Activated CD8-positive, alpha-beta T cell treated with anti-CD3 and anti-CD28 coated beads, Interleukin-2, amount 10 ng/mL, durations not matched to agents 7 days and 5 days (primary cell): Measurements from ENCODE around the gene FBXW4. TPM values are rescaled to one million over a fixed set of nuclear protein-coding genes. Genes with fewer than 3 reads are reported as not detected.

Source experiments
- ATAC-seq: fragments of 150-1000 bp; cut with Tn5 transposase; one replicate; pipeline ENCODE4 v1.10.0; 2021; ENCODE audit warnings: moderate library complexity
- CTCF ChIA-PET: fragments of 350-600 bp; sonication (Branson Sonifier 250); formaldehyde crosslinking; loops from one replicate; lab custom pipeline; 2021; ENCODE audit warnings: antibody characterized with exemption; lab: Charles Lee
- POLR2A ChIA-PET: fragments of 350-600 bp; sonication (Branson Sonifier 250); formaldehyde crosslinking; loops from one replicate; lab custom pipeline; 2021; ENCODE audit warnings: antibody characterized with exemption; lab: Charles Lee
- DNase-seq: peaks from one replicate; pipeline ENCODE4 v3.0.0-alpha.2; 2020
- H3K27ac Mint-ChIP-seq: one replicate; pipeline ENCODE4 v1.8.0; 2021; ENCODE audit warnings: mild to moderate bottlenecking, mixed read lengths
- H3K27me3 Mint-ChIP-seq: one replicate; pipeline ENCODE4 v1.8.0; 2021; ENCODE audit warnings: low read depth, mixed read lengths
- H3K36me3 Mint-ChIP-seq: one replicate; pipeline ENCODE4 v1.8.0; 2021; ENCODE audit warnings: low read depth, mixed read lengths
- H3K4me1 Mint-ChIP-seq: one replicate; pipeline ENCODE4 v1.8.0; 2021; ENCODE audit warnings: low read depth, mixed read lengths
- H3K4me3 Mint-ChIP-seq: one replicate; pipeline ENCODE4 v1.8.0; 2021; ENCODE audit warnings: mild to moderate bottlenecking, mixed read lengths
- H3K9me3 Mint-ChIP-seq: one replicate; pipeline ENCODE4 v1.8.0; 2022; ENCODE audit warnings: mixed read lengths; ENCODE audit not compliant: insufficient read depth
- total RNA-seq, 2 experiments: library from RNA; stranded (reverse); gene quantifications; one replicate each; pipeline ENCODE4 v1.2.3, GENCODE V29; 2021

The FBXW4 gene
- total RNA-seq, 2 experiments from 2014 or later = 36.7 to 39.3 TPM

DNA sequence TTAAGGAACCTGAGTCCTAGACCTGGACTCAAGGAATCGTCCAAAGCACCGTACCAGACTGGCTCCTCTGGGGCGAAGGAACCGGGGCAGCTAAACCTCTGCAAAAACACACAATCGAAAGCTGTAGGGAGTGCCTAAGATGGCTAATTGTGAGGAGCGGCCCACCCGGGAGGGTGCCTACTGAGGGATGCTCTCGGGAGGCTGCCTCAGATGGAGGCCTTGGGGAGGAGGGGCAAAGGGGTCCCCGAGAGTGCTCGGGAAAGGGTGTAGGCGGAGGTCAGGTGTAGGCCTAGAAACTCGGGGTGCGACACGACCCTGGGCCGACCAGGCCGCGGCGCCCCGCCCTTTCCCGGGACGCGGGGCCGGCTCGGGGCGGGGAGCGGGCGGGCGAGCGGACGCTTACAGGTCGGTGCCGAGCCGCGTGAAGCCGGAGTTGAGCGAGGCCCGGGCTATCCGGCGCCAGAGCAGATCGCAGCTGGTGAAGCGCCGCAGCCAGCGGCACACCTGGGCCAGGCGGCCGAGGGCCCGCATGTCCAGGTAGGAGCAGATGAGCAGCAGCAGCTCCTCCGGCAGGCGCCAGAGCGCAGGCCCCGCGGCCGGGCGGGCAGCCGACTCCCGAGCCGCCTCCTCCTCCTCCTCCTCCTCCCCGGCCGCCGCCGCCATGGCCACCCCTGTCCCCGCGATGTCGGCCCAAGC is 844 bp downstream of the FBXW4 start:
- H3K4me3 Mint-ChIP-seq = peak overlapping the region; percentile 97
- peak; percentile 83 for ATAC-seq
- DNase-seq = peak; percentile 73
- no peaks in the 10 kb centered on the region for H3K9me3 Mint-ChIP-seq
- peaks cover 10% of the 10 kb centered on the region for H3K36me3 Mint-ChIP-seq
- ChIA-PET POLR2A (interaction anchor here (0.5 to 1.7 kb wide), 12 partner anchors 10 to 1160 kb away, joined by 3 to 10 read pairs (median 3); partner anchors contain the start of genes DPCD, OGA and POLL), CTCF (interaction anchor here (1.0 to 1.8 kb wide), 6 partner anchors 10 to 92 kb away, joined by 3 to 7 read pairs (median 4); partner anchors contain the start of gene NPM3)
- H3K27me3 Mint-ChIP-seq = no peaks in the 10 kb centered on the region
- peak overlapping the region; percentile 98 for H3K27ac Mint-ChIP-seq
- peaks cover 35% of the 10 kb centered on the region for H3K4me1 Mint-ChIP-seq

DNA sequence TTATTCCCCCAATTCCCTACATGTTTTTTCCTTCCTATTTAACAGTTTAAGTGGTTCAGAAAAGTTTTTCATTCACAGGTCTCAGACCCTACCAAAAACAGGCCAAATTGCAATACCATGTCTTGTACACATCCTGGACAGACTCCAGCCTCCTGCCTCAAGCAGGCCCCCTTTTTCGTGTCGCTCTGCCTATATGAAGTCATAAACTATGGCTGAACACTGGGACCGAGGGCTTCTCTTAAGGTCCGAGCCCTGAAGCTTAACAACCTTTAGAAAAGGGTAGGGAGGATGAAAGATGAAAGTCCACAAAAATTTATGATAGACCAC is 1.4 kb downstream of the FBXW4 start:
- CTCF ChIA-PET = interaction anchor here (1.0 to 1.8 kb wide), 7 partner anchors 9 to 91 kb away, joined by 3 to 7 read pairs (median 3); partner anchors contain the start of gene NPM3
- Mint-ChIP-seq H3K9me3 (no peaks in the 10 kb centered on the region), H3K4me1 (peaks cover 35% of the 10 kb centered on the region), H3K36me3 (peaks cover 12% of the 10 kb centered on the region), H3K4me3 (peak overlapping the region; percentile 97), H3K27ac (peak overlapping the region; percentile 98), H3K27me3 (no peaks in the 10 kb centered on the region)
- ATAC-seq = peak; percentile 28
- peak; percentile 49 for DNase-seq
- POLR2A ChIA-PET = interaction anchor here (0.6 to 1.7 kb wide), 8 partner anchors 9 to 125 kb away, joined by 3 to 10 read pairs (median 3); partner anchors contain the start of genes DPCD, OGA and POLL

DNA sequence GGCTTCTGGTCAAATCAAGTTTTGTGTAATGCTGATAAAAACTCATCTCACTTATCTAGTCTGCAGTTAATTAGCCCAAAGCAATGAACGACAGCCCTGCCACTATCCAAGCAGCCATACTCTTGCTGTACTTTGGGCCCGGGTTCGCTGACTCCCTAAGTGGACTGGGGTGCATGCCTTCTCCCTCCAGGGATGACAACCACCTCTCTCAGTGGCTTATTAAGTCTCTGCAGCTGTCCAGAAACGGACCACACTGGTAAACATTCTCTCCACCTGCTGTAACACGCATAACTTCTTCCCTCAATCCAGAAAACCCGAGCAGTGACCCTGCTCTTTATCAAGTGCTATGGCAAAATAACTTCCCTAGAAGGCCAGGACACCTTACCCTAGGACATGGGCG is 3.9 kb downstream of the FBXW4 start:
- ATAC-seq (no peak), DNase-seq (no peak)
- H3K9me3 Mint-ChIP-seq = no peaks in the 10 kb centered on the region
- no peak overlapping the region for H3K4me3 Mint-ChIP-seq
- no peak overlapping the region for H3K27ac Mint-ChIP-seq
- peaks cover 39% of the 10 kb centered on the region for H3K4me1 Mint-ChIP-seq
- peaks cover 32% of the 10 kb centered on the region for H3K36me3 Mint-ChIP-seq
- ChIA-PET POLR2A (no interaction called here), CTCF (no interaction called here)
- H3K27me3 Mint-ChIP-seq = no peaks in the 10 kb centered on the region

DNA sequence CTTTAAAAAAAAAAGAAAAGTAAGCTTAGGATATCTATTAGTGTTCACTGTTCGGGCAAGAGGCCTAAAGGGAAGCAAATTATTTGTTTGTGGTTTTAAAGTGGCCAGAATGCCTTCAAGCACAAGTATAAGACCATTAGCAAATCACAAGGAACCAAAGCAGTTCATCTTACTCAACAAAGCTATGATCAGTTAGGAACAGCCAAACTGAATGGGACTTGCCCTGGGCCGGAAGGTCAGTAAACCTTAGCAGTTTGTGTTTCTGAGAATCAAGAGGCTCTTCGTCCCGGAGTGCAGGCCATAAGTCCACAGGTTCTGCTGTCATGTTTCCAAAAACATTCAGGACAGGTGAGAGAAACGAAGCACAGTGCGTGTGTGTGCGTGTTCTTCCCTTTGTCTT is 4.5 kb downstream of the FBXW4 start:
- POLR2A ChIA-PET = no interaction called here
- H3K4me3 Mint-ChIP-seq = no peak overlapping the region
- DNase-seq (no peak), ATAC-seq (no peak)
- H3K9me3 Mint-ChIP-seq = no peaks in the 10 kb centered on the region
- H3K27ac Mint-ChIP-seq = no peak overlapping the region
- no peaks in the 10 kb centered on the region for H3K27me3 Mint-ChIP-seq
- CTCF ChIA-PET = interaction anchor here (1.3 to 1.6 kb wide), 2 partner anchors 10 to 88 kb away, joined by 3 to 4 read pairs; no protein-coding TSS in a partner anchor
- H3K4me1 Mint-ChIP-seq = peaks cover 35% of the 10 kb centered on the region
- H3K36me3 Mint-ChIP-seq = peaks cover 33% of the 10 kb centered on the region

DNA sequence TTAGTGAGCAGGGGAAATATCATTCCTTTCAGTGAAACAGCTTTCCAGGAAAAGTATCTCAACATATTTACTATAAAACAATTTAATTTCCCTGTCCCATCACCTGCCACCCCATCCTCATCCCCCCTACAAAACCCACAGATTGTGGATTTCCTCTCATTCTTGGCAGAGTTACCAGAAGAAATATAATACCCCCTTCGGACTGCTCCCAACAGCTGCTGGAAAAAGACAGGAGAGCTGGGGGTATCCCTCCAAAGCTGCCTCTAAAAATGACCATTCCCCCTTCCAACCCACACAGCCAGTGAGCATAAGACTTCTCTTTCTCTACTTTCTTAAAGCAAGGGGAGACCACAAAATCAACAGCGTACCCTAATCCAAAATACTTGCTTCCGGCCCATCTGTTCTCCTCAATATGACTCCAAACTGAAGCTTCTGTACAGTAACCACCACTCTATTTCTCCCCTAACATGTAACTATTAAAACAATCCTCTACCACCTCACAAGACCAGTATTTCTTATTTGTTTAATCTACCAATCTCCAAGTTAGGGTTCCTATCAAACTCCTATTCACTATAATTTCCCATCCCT is 7.8 kb downstream of the FBXW4 start:
- H3K27ac Mint-ChIP-seq = no peak overlapping the region
- H3K4me1 Mint-ChIP-seq = peaks cover 34% of the 10 kb centered on the region
- CTCF ChIA-PET = interaction anchor here (1.5 kb wide), 1 partner anchor 84 kb away, joined by 4 read pairs; no protein-coding TSS in a partner anchor

DNA sequence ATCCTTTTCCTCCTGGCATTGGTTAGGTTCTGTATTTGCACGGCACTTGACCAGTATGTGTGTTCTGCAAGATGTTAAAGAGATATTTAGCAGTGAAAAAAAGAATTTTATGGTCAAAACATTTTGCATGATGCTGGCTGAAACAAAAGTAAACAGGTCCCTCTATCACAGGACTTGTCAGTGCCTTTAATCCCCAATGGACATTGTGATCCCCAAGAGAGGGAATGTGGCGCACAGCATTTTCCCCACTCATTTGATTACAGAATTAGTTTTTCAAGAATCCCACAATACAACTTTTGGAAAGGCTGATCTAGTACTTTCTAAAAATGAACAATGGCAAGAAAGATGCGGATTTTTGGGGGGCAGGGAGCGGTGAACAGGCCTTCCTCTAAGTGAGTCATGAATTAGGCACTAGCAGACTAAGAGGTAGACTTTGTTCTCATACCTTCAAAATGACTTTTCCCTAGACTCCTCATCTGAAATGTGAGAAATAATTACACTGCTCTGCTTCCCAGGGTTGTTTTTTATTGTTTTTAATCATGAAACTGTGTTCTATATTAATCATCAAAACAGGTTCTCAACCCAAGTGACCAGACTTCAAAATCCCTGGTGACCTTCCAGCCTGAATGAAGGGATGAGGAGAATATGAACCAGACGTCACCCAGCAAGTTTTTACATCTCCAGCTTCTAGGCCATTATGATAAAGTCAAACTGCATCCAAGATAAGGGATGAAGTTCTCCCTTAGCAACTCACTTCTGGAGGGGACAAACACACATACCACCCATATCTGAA is 8.6 kb downstream of the FBXW4 start:
- DNase-seq (no peak), ATAC-seq (no peak)
- Mint-ChIP-seq H3K27ac (no peak overlapping the region), H3K27me3 (no peaks in the 10 kb centered on the region), H3K4me3 (no peak overlapping the region), H3K36me3 (peaks cover 39% of the 10 kb centered on the region), H3K4me1 (peaks cover 29% of the 10 kb centered on the region), H3K9me3 (no peaks in the 10 kb centered on the region)
- CTCF ChIA-PET = no interaction called here
- POLR2A ChIA-PET = interaction anchor here (1.5 to 3.2 kb wide), 2 partner anchors 8 to 16 kb away, joined by 4 to 9 read pairs; no protein-coding TSS in a partner anchor

More for the DNA sequence above, 7.8 kb downstream of the FBXW4 start:
- POLR2A ChIA-PET = no interaction called here
- ATAC-seq (no peak), DNase-seq (no peak)
- Mint-ChIP-seq H3K27me3 (no peaks in the 10 kb centered on the region), H3K9me3 (no peaks in the 10 kb centered on the region), H3K36me3 (peaks cover 39% of the 10 kb centered on the region), H3K4me3 (no peak overlapping the region)

DNA sequence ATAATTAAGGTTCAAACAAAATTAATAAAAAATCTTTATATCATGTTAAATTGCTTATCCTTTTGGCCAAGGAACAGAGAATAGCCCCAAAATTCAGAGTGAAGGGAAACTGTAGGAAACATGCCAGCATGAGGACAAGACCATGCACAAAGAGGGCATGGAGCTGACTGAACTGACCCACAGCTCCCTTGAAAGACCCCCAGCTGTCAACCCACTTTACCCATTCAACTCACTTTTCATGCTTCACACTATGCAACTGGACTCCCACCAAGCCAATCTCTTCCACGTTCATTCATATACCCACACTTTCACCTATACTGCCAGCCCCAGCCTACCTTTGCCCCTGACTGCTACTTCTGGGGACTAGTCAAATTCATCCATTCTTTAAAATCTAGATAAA is 10.2 kb downstream of the FBXW4 start:
- Mint-ChIP-seq H3K36me3 (peaks cover 32% of the 10 kb centered on the region), H3K4me3 (no peak overlapping the region), H3K27me3 (no peaks in the 10 kb centered on the region), H3K27ac (no peak overlapping the region), H3K4me1 (peaks cover 22% of the 10 kb centered on the region), H3K9me3 (no peaks in the 10 kb centered on the region)
- DNase-seq = no peak
- POLR2A ChIA-PET = interaction anchor here (1.5 to 3.2 kb wide), 2 partner anchors 9 to 14 kb away, joined by 4 to 9 read pairs; no protein-coding TSS in a partner anchor
- no peak for ATAC-seq
- CTCF ChIA-PET = interaction anchor here (1.3 kb wide), 1 partner anchor 9 kb away, joined by 3 read pairs; no protein-coding TSS in a partner anchor

DNA sequence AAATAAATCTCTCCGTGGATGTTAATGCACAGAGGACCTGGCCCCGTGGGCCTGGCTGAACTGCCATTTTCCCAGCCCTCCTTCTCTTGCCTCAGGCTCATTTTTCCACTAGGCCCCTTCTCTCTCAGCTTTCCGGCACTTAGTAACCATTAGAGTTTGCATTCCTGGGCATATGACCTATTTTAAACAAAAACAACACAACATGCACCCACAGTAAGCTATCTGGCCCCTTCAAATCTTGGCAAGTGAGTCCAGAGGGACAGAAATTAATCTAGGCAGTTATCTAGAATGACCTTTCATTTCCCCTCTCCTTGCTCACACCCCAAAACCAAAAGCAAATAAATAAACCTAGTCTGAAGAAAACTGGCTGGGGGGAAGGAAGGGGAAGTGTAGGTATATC is 11.7 kb downstream of the FBXW4 start:
- CTCF ChIA-PET = interaction anchor here (0.6 kb wide), 1 partner anchor 153 kb away, joined by 6 read pairs; no protein-coding TSS in a partner anchor

DNA sequence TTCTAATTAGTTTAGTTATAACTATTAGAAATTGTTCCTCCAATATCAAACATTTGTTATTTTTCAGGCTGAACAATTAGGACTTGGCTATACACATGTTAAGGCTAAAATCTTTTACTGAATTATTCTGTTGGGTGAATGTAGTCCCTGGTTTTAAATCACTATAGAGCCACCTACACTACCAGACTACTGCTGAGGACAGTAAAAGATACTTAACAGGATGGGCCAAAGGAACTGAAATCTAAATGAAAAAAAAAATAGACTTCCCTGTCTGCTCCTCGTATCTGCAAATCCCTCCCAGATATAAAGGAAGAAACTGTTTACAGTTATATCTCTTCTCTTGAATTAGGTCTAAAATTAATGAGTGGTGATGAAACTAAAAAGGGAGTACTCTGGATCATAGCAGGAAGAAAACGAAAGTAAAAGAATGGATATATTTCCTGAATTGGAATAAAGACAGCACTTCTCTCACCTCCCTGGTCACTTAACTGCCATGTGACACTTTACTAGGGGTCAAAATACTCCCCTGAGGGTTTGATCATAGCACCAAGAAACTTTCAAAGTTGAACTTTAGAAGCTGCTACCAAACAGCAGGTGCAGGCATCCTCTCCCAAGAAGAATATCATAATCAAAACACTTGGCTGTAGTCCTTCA is 12.7 kb downstream of the FBXW4 start:
- Mint-ChIP-seq H3K4me3 (no peak overlapping the region), H3K27ac (no peak overlapping the region), H3K9me3 (peaks cover under 1% of the 10 kb centered on the region), H3K36me3 (peaks cover 18% of the 10 kb centered on the region), H3K4me1 (peaks cover 17% of the 10 kb centered on the region), H3K27me3 (no peaks in the 10 kb centered on the region)
- ATAC-seq = no peak
- ChIA-PET POLR2A (no interaction called here), CTCF (interaction anchor here (0.6 kb wide), 1 partner anchor 154 kb away, joined by 6 read pairs; no protein-coding TSS in a partner anchor)
- no peak for DNase-seq

More for the DNA sequence above, 11.7 kb downstream of the FBXW4 start:
- H3K9me3 Mint-ChIP-seq = no peaks in the 10 kb centered on the region
- peaks cover 23% of the 10 kb centered on the region for H3K36me3 Mint-ChIP-seq
- no peak overlapping the region for H3K27ac Mint-ChIP-seq
- POLR2A ChIA-PET = interaction anchor here (0.5 to 3.2 kb wide), 2 partner anchors 11 to 98 kb away, joined by 3 to 9 read pairs; no protein-coding TSS in a partner anchor
- ATAC-seq (no peak), DNase-seq (no peak)
- H3K4me1 Mint-ChIP-seq = peaks cover 22% of the 10 kb centered on the region
- H3K4me3 Mint-ChIP-seq = no peak overlapping the region
- no peaks in the 10 kb centered on the region for H3K27me3 Mint-ChIP-seq

DNA sequence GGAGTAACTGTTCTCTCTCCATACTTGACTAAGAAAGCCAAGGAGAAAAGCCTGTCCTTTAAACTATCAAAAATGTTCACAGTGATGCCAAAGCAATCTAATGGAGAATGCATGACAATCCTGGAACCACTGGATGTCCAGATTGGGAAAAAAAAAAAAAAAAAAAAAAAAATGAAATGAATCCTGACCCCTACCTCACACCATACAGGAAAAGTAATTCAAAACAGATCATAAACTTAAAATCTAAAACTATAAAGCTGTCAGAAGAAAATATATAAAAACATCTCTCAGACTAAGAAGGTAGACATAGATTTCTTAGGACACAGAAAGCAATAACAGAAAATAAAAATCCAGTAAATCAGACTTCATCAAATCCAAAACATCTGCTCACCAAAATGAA is 18.4 kb downstream of the FBXW4 start:
- ATAC-seq (no peak), DNase-seq (no peak)
- CTCF ChIA-PET = no interaction called here
- H3K27me3 Mint-ChIP-seq = no peaks in the 10 kb centered on the region
- peaks cover 3% of the 10 kb centered on the region for H3K4me1 Mint-ChIP-seq
- H3K9me3 Mint-ChIP-seq = peaks cover 9% of the 10 kb centered on the region
- H3K27ac Mint-ChIP-seq = no peak overlapping the region
- no peak overlapping the region for H3K4me3 Mint-ChIP-seq
- POLR2A ChIA-PET = no interaction called here
- H3K36me3 Mint-ChIP-seq = peaks cover 50% of the 10 kb centered on the region

DNA sequence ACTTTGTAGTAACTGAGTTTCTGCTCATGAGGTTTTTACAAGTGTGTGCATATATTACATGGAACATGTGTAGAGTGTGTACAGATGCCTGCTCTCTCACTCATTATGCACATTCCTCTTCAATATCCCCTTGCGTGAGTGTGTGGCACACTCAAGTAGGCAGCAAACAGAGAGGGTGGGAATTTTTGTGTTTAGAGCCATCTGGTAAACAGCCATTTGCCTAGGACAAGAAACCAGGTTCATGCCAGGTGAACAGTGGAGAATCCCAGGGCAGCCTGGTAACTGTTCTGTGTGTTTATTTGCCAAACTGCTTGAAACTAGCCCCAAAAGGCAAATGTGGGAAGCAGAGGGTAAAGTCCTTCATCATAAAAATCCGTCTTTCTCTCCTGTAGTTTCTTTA is 19.9 kb downstream of the FBXW4 start:
- CTCF ChIA-PET = no interaction called here
- Mint-ChIP-seq H3K36me3 (peaks cover 62% of the 10 kb centered on the region), H3K4me1 (peaks cover 9% of the 10 kb centered on the region), H3K4me3 (no peak overlapping the region), H3K27me3 (no peaks in the 10 kb centered on the region), H3K9me3 (peaks cover 9% of the 10 kb centered on the region), H3K27ac (no peak overlapping the region)
- ATAC-seq (no peak), DNase-seq (no peak)
- POLR2A ChIA-PET = no interaction called here
